HG02610 (cell line): Measurements from ENCODE around the gene MCIDAS.

Experiments
- ATAC-seq: cut with Tn5 transposase; IDR thresholded peaks from one replicate; pipeline ENCODE4 v1.9.1; 2021; ENCODE audit warnings: mild to moderate bottlenecking, moderate library complexity; ENCODE audit not compliant: unreplicated experiment

MCIDAS gene

DNA sequence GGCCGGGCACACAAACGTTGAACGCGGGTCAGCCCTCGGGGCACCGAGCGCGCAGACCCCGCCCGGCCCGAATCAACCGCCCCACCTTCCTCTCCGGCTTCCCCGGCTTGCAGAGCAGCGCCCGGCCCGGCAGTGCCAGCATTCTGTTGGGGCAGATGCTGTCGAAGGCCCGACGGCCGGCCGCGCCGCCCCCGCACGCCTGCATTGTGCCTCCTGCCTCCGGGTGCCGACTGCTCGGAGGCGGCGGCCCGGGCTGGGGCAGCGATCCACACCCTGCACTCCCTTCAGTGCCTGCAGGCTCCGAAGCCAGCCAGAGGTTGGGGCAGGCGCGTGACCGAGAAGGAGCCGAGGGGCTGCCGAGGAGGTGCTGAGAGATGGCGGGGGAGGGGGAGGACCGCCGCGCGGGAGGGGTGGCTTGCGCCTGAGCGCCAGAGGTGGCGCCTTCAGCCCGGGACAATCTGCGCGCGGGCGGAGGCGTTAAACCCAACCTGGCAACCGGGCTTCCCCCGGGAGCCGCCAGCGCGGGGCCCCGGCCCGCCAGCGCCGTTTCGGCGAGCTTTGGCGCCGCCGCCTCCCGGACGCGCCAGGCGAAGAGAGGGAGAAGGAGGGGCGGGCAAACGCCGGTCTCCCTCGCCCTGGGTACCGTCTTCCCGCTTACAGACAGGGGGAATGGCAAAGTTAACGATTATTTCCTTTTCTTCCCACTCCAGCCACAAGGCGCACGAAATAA, at the start of gene MCIDAS:
Gene MCIDAS (minus strand): TSS at position 382 of the 730 bp plus-strand sequence. CDS start 177 bp downstream, at position 205.
- no peak for ATAC-seq

DNA sequence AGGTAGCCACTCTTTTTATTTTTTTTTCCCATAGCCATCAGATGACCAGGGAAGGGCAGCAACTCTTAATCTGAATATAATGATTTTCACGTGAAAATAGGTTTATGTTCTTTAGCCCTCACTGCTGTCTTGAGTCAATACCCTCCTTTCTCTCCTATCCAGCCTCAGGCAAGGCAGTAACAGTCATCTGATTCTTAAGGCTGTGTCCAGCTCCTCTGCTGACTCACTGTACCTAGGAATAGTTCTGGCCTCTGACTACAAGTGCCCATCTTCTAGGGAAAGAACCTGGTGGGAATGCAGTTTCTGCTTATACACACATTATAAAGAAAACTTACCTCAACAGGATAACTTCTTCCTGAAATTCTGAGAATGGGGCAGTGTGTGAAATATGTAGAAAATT, 49.7 kb upstream of the MCIDAS start:
- ATAC-seq = no peak

DNA sequence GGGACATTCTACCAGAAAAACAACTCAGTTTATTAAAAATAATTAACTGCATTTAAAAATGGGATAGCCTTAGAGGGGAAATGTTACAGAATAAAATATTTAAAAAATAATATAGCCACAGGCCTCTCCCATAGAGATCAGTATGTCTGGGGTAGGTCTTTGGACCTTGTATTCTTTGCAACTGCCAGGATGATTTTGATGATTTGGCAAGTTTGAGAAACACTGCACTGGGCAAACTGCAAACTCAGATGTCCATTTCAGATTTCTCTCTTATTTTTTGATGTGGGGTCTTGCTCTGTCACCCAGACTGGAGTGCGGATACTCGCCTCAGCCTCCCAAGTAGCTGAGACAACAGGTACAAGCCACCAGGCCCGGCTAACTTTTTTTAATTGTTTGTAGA, 31.2 kb upstream of the MCIDAS start:
- no peak for ATAC-seq

DNA sequence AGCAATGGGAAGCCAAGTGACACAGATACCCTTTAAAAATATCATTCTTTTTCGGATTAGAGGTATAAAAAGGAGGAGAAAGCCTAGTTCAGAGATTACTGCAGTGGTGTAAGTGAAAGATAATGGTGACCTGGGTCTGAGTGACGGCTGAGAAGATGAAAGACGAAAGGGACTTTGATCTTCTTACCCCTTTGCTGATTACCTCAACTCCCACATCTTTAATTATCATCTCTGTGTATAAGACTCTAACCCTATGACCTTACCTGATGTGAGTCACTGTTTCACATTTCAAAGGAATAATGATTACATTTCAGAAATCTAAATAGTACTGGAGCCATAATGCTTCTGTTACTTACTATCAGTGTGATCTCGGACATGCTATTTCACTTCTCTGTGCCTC, 27.7 kb upstream of the MCIDAS start:
- ATAC-seq = no peak

DNA sequence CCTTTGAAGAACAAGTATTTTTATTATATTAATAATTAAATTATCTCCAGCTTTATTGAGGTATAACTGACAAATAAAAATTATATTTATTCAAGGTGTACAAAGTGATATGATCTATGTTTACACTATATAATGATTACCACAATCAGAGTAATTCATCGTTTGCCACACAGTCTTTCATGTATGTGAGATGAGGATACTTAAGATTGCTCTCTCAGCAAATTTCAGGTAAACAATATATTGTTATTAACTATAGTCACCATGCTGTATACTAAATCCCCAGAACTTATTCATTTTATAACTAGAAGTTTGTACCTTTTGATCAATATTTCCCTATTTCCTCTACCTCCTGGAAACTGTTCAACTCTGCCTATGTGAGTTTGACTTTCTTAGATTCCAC, 22.9 kb upstream of the MCIDAS start:
- ATAC-seq = no peak

DNA sequence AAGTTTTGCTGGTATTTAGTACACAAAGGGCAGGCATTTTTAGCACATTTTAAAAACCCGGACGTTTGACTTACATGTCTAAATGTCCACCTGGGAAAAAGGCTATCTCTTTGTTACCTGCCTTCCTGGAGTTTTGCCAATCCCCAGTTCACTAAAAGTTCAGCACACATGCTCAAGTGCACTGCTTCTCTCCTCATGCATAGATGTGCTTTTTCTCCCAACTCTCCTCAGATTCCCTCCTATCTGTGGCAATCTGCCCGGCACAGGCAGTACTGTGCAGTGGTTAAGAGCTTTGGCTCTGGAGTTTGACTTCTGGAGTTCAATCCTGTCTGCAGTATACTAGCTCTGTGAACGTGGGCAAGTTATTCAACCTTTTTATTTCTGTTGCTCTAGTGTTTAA, 14.6 kb upstream of the MCIDAS start:
- ATAC-seq = no peak

DNA sequence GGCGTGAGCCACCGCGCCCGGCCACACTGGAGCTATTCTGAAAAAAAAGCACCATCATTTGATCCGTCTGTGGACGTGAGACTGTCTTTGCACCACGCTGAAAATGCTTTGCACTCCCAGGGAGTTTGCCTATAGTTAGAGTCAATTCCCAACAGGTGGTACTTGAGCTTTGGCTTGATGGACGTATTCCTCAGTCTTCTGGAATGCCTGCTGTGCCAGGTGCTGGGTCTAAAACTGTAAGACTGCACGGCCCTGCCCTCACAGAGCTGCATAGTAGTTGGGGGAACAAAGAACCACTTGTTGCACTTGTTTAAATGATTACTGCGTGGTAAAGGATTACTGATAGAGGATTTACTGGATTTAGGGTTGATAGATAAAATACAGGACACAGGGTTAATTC, 9.7 kb upstream of the MCIDAS start:
- no peak for ATAC-seq

DNA sequence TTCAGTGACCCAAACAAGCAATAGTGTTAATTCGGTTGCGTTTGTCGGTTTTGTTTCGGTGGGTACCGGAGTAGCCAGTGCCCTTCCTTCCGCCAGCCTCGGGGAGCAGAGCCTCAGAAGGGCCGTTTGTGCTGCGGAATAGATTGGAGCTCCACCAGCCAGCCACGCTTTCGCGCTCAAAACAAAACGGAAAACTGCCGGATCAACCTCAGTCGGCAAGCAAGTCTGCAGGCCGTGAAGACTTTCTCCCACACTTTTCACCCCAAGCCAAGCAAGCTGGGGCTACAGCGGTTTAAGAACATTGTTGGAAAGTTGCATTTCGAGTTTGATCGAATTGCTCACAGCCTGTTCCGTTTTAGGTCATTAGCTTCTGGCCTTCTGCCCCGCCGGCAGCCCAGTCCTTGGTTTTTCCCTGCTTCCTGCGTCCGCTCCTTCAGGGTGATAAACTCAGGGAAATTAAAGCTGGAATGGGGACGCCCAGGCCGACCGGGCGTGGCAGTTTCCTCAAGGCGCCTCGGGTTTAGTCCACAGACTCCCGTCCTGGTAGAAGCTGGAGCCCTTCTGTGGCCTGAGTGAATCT, 7.1 kb upstream of the MCIDAS start:
- ATAC-seq = no peak

DNA sequence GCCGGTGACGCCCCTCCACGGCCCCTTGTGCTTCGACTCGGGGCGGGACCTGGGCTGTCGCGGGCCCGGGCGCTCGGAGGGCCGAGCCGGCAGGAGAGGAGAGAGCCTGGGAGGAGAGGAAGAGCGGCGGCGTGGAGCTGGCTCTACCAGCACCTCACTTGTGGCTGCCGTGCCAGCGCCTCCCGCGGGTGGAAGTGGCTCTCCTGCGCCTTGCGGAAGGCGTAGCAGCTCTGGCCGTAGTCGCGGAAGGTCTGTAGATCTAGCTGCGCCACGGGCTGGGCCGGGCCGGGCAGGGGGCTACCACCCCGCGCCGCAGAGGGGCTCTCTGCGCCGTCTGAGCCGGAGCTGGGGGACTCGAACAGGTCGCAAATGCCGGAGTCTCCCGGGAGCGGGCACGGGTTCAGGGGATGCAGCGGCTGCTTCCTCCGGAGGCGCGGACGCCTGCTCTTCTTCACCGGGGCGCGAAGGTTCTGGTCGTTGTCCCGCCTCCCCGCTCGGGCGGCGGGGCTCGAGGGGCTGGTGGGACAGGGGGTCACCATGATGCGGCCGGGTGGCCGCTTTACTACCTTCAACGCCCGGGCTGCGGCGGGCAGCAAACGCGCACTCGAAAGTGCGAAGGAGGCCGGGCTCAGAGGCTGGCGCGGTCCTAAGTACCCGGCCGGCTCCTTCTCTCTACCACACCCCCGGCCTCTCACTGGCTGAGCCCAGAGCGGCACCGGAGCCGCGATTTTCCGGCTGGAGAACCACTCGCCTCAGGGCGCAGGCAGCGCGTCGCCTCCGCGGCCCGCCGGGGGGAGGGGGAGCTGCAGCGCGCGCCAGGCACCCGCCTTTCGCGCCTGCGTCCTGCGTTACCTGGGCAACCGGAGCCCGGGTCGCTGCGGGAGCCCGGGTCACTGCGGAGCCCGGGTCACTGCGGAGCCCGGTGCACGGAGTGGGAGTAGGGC, 6.1 kb upstream of the MCIDAS start, which contains the start of gene CCNO:
Gene CCNO (minus strand): TSS at position 624 of the 944 bp plus-strand sequence. CDS start 85 bp downstream, at position 539.
- peak; percentile 48 for ATAC-seq

DNA sequence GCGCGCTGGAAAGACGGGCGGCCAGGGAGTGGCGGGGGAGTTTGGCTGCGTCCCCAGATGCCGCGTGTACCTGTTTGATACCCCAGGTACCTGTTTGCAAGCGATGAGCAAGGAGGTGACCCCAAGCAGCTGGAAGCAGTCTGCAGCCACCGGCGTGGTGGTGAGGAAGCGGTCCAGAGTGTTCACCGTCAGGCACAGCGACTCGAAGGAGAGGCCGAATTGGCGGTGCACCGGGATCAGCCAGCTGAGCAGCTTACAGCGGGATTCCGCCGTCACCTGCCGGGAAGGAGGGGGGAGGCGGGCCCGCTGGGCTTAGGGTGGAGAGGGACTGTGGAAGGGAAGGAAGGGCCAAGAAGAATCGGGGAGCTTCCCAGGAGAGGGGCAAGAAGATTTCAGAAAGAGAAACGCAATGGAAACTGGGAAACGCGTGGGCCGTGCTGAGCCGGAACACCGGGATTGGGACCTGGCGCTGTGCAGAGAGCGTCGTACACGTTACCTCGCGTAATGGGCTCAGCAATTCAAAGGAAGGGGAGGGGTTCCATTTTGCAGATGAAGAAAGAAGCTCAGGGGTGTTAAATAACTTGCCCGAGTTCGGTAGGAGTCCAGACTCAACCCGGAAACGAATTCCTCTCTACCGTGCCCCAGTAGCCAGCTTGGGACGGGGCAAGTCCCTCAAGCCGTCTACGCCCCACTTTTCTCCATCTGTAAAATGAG, 5.3 kb upstream of the MCIDAS start:
- peak; percentile 5 for ATAC-seq

DNA sequence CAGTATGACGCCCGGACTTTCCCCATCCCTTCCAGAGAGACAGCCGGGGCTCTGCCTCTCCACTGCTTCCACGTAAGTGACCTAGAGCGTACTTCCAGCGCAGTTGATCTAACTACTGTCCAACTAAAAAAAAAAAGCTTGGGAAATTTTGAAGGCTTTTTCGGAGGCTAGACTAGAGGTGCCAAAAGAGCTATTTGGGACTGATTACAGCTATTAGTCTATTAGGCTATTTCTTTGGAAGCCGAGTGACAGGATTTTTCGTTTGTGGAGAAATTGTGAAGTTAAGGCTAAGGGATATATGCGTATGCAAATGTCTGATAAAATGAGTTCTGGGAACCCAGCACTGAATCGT, 4.8 kb upstream of the MCIDAS start:
- ATAC-seq = no peak

DNA sequence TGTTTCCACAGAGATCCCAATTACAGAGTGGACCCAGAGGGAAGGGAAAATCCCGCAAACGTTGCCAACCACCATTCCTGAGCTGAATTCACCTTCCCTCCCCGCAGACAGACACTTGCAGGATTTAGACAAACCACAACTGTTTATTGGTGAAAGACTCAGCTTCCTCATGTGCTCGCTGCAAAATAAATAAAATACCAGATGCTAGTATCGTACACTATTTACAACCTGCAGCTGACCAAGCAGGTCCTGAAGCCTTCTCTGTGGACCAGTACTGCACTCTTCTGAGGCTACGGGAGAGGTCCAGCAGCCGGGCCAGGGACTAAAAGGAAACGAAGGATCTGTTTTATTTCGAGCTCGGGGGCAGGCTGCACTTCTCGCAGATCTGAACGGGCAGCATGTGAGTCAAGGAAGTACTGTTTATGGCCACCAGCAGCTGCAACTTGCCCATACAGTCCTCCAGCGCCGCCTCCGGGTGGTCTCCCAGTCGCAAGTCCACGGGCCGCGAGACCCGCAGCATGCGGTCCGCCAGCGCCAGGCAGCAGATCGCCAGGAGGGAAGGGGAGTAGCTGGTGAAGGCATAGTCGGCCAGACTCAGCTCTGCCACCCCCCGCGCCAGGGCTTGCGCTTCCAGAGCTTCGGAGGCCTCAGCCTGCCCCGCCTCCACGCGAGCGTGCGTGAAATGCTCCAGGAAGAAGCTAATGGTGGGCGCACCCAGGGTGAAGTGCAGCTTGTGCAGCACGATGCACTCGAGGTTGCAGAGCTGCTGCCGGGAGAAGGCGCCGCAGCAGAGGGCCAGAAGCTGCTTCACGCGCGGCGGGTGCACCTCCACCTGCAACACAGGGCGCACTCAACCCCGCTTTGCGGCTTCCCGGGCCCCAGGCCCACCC, 4.2 kb upstream of the MCIDAS start:
- no peak for ATAC-seq

DNA sequence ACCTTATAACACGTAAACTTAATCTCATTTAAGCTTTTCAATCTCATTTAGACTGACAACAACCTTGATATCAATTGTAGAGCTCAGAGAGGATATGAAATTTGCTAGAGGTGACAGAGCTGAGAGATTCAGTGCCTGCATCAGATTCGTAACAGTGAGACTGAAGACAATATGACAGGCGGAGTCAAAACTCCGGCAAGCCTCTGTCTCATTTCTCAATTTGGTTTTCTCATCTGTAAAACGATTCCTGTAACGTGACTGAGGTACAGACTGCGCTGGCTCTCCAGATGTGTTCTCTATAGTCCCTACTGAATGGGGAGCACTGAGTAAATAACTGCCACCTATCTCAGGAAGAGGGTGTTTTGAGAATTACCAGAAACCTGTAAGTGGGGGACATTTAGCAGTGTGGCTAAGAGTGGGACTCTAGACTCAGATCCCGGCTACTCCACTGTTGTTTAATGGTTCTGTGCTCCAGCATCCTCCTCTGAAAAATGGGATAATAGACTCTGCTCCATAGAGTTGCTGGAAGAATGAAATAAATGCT, 3.0 kb upstream of the MCIDAS start:
- no peak for ATAC-seq

DNA sequence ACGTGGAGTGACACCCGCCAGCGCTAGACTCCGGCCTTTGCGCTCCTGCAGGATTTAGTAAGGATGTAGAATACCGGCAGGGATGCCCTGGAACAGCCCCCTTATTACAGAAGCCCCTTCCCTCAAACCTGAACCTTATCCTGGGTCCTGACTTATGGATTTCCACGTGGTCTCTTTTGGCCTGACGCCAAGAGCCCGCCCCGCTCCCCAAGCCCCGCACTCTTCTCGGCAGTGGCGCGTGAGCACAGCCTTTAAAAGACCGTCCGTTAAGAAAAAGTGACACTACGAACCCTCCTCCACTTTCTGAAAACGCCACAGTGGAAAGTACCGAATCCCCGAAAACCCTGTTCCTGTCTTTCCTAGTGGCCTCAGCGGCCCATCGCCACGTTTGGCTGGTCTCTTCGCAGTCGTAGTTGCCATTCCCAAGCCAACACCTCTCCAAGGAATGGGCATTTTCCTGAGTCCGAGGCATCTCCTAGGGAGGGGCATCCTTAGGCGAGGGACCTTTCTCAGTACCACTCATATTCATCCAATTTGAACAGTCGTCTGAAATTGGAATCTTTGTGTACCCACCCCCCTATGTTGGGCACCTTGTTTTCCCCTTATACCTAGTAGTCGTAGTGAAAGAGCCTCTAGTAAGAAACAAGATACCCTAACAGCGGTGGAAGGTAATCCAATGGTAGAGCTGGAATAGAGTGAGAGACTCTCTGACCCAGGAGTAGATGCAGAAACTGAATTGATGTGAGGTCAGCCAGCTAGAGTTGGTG, 732 bp upstream of the MCIDAS start:
- no peak for ATAC-seq

DNA sequence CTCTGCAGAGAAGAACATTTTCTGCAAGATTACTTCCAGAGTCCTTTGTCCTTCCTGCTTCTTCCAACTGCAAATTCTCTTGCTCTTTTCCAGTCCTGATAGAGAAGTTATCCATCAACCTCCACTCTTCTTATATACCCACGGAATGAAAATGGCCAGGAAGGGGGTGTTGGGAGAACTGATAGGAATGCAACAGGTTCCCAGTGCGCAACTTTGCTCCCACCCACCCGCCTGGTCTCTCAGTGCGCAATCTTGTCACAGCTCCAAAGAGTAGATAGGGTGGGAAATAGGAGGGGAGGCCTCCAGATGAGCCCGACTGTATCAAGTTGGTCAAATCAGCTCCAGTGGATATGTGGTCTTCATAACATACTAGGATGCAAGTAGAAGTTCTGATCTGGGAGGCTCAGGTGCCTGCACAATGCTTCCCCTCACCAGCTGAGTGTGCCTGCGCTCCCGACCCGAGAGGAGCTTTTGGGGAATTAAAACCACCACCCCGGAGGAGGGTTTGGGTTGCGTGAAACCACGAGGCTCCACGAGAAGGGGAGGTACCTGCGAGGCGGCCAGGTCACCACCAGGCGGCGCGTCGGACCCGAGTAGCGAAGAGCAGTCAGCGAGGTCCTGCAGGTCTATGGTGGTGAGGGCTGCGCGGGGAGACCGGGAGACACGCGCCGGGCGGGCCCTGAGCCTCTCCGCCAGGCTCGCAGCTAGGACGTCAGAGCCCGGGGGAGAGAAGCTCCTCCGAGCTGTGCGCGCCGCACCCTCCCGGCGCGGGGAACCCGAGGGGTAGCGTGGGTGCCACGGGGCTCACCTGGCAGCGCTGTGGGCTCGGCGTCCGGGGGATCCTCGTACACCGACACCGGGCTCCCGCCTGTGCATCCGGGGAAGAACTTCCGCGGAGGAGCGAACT, 835 bp downstream of the MCIDAS start:
- ATAC-seq = peak; percentile 52

DNA sequence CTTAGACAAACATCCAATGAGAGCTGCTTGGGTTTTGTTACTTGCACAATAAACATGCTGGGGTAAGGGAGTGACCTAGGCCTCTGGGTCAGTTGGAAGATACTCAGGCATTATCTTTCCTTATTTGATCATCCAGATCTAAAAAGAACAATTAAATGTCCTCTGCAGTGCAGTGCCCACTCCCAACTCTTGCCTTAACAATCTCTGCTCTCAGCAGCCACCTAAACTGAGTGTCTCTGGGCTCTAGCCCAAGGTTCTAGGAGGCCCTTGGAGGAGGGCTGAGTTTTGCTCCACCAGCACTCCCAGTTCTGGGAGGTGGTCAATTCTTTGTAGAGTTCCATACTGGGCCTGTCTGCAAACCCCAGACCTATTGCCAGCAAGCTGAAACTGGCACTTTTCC, 1.8 kb downstream of the MCIDAS start:
- no peak for ATAC-seq

DNA sequence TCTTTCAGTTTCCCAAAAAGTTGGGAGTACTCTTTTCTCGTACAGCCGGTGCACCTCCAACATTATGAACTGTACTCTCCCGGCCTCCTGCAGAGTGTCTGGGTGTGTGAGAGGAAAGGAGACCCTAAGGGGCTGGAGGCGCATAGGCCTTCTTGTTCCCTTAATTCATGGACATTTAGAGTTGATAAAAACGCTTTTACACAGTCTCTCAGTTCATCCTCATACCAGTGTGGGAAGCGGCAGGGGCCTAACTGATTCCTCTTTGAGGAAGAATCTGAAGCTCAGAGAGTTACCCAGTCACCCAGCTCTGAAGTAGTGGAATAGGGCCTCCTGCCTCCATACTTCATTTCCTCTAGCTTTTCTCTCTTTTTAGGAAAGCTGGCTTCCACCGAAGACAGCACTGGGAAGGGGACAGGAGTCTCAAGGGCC, 3.3 kb downstream of the MCIDAS start:
- no peak for ATAC-seq
